HCT116 (cell line): Measurements from ENCODE around the gene ST3GAL6. TPM values are rescaled to one million over a fixed set of nuclear protein-coding genes. Genes with fewer than 3 reads are reported as not detected.

ENCODE experiments used
- ATAC-seq: fragments of 200-7000 bp; cut with Tn5 transposase; 2 replicates; pipeline ENCODE4 v1.9.1; 2020; ENCODE audit warnings: mild to moderate bottlenecking, moderate library complexity
- BruUV-seq: library from RNA; stranded (reverse); fragments of 400-500 nt; replicated peaks from 2 replicates; lab custom pipeline; 2021; lab: Mats Ljungman, UMichigan
- CTCF ChIA-PET: fragments of 300-600 bp; sonication (Branson Sonifier 250); formaldehyde crosslinking; loops from one replicate; lab custom pipeline; 2021; ENCODE audit warnings: antibody characterized with exemption; lab: Charles Lee
- POLR2A ChIA-PET: fragments of 300-600, 350-600 bp; sonication (Branson Sonifier 250); formaldehyde crosslinking; loops from one replicate; lab custom pipeline; 2021; ENCODE audit warnings: antibody characterized with exemption; lab: Charles Lee
- RAD21 ChIA-PET, 2 experiments: fragments of 300-600 bp; sonication (Branson Sonifier 250); formaldehyde crosslinking; loops; one replicate each; lab custom pipeline; 2023; ENCODE audit warnings: low total read pairs in 2 of 2; ENCODE audit not compliant: uncharacterized antibody in 2 of 2, unreplicated experiment in 2 of 2, low non-redundant PET in 1 of 2; lab: Charles Lee
- DNase-seq: peaks from one replicate; pipeline ENCODE4 v3.0.0-alpha.2; 2010; ENCODE audit warnings: low read depth, low spot score
- H2AFZ ChIP-seq: fragments of 200-600 bp; shearing (Covaris generic), sonication (generic); 2 replicates; pipeline ENCODE4 v1.6.1; 2017; ENCODE audit warnings: low read depth, mixed run types, mixed read lengths, antibody characterized with exemption, low read length; ENCODE audit not compliant: poor library complexity, severe bottlenecking
- H3K27ac ChIP-seq: 2 replicates; pipeline ENCODE4 v1.5.1; 2012; ENCODE audit warnings: low read depth, low read length
- H3K27me3 ChIP-seq: fragments of 200-600 bp; sonication (generic); 2 replicates; pipeline ENCODE4 v1.6.1; 2016; ENCODE audit warnings: mixed run types, low read length, mixed read lengths; ENCODE audit not compliant: insufficient read depth
- H3K36me3 ChIP-seq, 2 experiments: fragments of 200-500 bp in 1 of 2; fragments of 200-600 bp in 1 of 2; sonication (Bioruptor generic) in 1 of 2; sonication (generic) in 1 of 2; 2 replicates each; pipeline versions ENCODE4 v1.5.1 to v1.6.1; 2014 to 2016; ENCODE audit warnings: low read length in 2 of 2, inconsistent platforms in 1 of 2, mixed read lengths in 1 of 2, mixed run types in 1 of 2; ENCODE audit not compliant: insufficient read depth in 2 of 2, control insufficient read depth in 1 of 2
- H3K4me1 ChIP-seq, 2 experiments: fragments of 200-600 bp in 1 of 2; sonication (generic) in 1 of 2; 2 replicates each; pipeline versions ENCODE4 v1.5.1 to v1.6.1; 2012 to 2017; ENCODE audit warnings: low read length in 2 of 2, inconsistent platforms in 1 of 2, mild to moderate bottlenecking in 1 of 2, mixed read lengths in 1 of 2, mixed run types in 1 of 2, moderate library complexity in 1 of 2; ENCODE audit not compliant: insufficient read depth in 2 of 2, control insufficient read depth in 1 of 2
- H3K4me2 ChIP-seq: fragments of 200-600 bp; sonication (generic); 2 replicates; pipeline ENCODE4 v1.6.1; 2017; ENCODE audit warnings: mixed run types, low read length, mixed read lengths
- H3K4me3 ChIP-seq, 2 experiments: fragments of 200-600 bp in 1 of 2; sonication (generic) in 1 of 2; replicated peaks in 1 of 2; 2 replicates each; pipeline ENCODE4 v1.5.1; 2011 to 2016; ENCODE audit warnings: low read length in 2 of 2, control low read depth in 1 of 2, low read depth in 1 of 2, mild to moderate bottlenecking in 1 of 2, mixed read lengths in 1 of 2, mixed run types in 1 of 2
- H3K79me2 ChIP-seq: fragments of 200-600 bp; sonication (generic); 2 replicates; pipeline ENCODE4 v1.6.1; 2017; ENCODE audit warnings: mild to moderate bottlenecking, mixed run types, low read length, moderate library complexity, mixed read lengths; ENCODE audit not compliant: insufficient read depth
- H3K9ac ChIP-seq: fragments of 200-600 bp; sonication (generic); 2 replicates; pipeline ENCODE4 v1.6.1; 2016; ENCODE audit warnings: low read length, mixed read lengths
- H3K9me2 ChIP-seq: fragments of 200-600 bp; sonication (generic), shearing (Covaris generic); 2 replicates; pipeline ENCODE4 v1.6.1; 2017; ENCODE audit warnings: mixed run types, mild to moderate bottlenecking, moderate library complexity; ENCODE audit not compliant: insufficient read depth
- H3K9me3 ChIP-seq, 2 experiments: fragments of 200-500 bp in 1 of 2; fragments of 200-600 bp in 1 of 2; sonication (Bioruptor generic) in 1 of 2; sonication (generic) in 1 of 2; 2 replicates each; pipeline ENCODE4 v1.6.1; 2014 to 2017; ENCODE audit warnings: low read length in 2 of 2, mixed read lengths in 2 of 2, inconsistent platforms in 1 of 2, low read depth in 1 of 2, mild to moderate bottlenecking in 1 of 2, mixed run types in 1 of 2, moderate library complexity in 1 of 2; ENCODE audit not compliant: control insufficient read depth in 1 of 2, insufficient read depth in 1 of 2
- H4K20me1 ChIP-seq: fragments of 200-600 bp; sonication (generic), shearing (Covaris generic); 2 replicates; pipeline ENCODE4 v1.6.1; 2017; ENCODE audit warnings: mixed run types, mild to moderate bottlenecking, moderate library complexity; ENCODE audit not compliant: insufficient read depth
- CTCF ChIP-seq, 3 experiments: fragments of 200-600 bp in 1 of 3; sonication (generic) in 1 of 3; IDR thresholded peaks in 2 of 3; conservative IDR thresholded peaks in 1 of 3; 2 replicates each; pipeline ENCODE4 v1.5.1; 2012 to 2017; ENCODE audit warnings: low read depth in 2 of 3, low read length in 2 of 3, antibody characterized with exemption in 1 of 3, borderline replicate concordance in 1 of 3, control low read depth in 1 of 3, mild to moderate bottlenecking in 1 of 3, mixed read lengths in 1 of 3, mixed run types in 1 of 3, moderate library complexity in 1 of 3; ENCODE audit not compliant: insufficient read depth in 1 of 3
- EZH2 ChIP-seq: fragments of 200-600 bp; sonication (generic); IDR thresholded peaks from 2 replicates; pipeline ENCODE4 v1.6.1; 2017; ENCODE audit warnings: antibody characterized with exemption, mixed run types
- intact Hi-C: fragments of 100-400 bp; cut with micrococcal nuclease; formaldehyde crosslinking; loops from 2 replicates; pipeline ENCODE4 v1.10.0; 2022
- total RNA-seq: library from RNA; stranded (reverse); gene quantifications from one replicate; pipeline ENCODE4 v1.2.1, GENCODE V29; 2021; ENCODE audit not compliant: unreplicated experiment
- TF ChIP-seq, protein P1 (sequence below): IDR thresholded peaks from 2 replicates; pipeline ENCODE4 v1.6.1; 2012

Gene ST3GAL6
- total RNA-seq, 1 experiment from 2014 or later: 10.6 TPM

- no peak overlapping the region for H3K9ac ChIP-seq
- CTCF ChIA-PET: no interaction called here
- no TSS peak for BruUV-seq
These were observed 19.8 kb downstream of the ST3GAL6 start for GRCh38 chr3:98782824-98783500.

More at GRCh38 chr3:98782824-98783500, 19.8 kb downstream of the ST3GAL6 start:
- H3K27ac ChIP-seq: no peak overlapping the region
- POLR2A ChIA-PET: no interaction called here
- TF ChIP-seq, protein P1, sequence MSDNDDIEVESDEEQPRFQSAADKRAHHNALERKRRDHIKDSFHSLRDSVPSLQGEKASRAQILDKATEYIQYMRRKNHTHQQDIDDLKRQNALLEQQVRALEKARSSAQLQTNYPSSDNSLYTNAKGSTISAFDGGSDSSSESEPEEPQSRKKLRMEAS: no peak
- no peak for TF ChIP-seq EZH2
- no peak for TF ChIP-seq CTCF (IDR thresholded peaks at IDR 0.05 in 2 of 3, conservative IDR thresholded peaks at IDR 0.05 in 1 of 3; ENCODE audit: borderline replicate concordance in 1 of 3, insufficient read depth in 1 of 3, low read depth in 2 of 3, low read length in 2 of 3)
- TF ChIP-seq, all 23 proteins: peak for 0
- no peaks in the 10 kb centered on the region for H3K9me3 ChIP-seq
- DNase-seq: no peak
- no peaks in the 10 kb centered on the region for H4K20me1 ChIP-seq
- no peak for ATAC-seq
- no peaks in the 10 kb centered on the region for H3K9me2 ChIP-seq
- no peak overlapping the region for H3K4me3 ChIP-seq
- intact Hi-C loops: no loop called here
- H3K4me2 ChIP-seq: no peak overlapping the region
- no peaks in the 10 kb centered on the region for H3K79me2 ChIP-seq
- no peaks in the 10 kb centered on the region for H3K27me3 ChIP-seq
- no peak overlapping the region for H2AFZ ChIP-seq
- peaks cover 0 to 3% of the 10 kb centered on the region in 2 experiments; a peak in 2 of 4 replicates for H3K36me3 ChIP-seq
- RAD21 ChIA-PET: no interaction called here
- H3K4me1 ChIP-seq: no peaks in the 10 kb centered on the region; a peak in 1 of 4 replicates
